ENCODE results near the gene SP2.

Gene SP2

DNA sequence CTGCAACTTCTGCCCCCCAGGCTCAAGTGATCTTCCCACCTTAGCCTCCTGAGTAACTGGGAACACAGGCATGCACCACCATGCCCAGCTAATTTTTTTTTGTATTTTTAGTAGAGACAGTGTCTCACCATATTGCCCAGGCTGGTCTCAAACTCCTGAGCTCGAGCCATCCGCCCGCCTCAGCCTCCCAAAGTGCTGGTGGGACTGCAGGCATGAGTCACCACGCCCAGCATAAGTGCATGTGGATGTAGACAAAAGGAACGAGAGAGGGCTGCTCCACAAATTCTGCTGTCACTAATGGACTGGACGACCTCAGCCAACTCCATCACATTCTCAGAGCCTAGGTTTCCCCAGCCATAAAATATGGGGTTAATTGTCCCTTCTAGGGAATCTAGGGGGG is 7.7 kb upstream of the SP2 start:
- no peak for DNase-seq (ENCODE audit: extremely low read depth in 1 of 2, low read depth in 1 of 2)

GRCh38 chr17:47889734-47890529 is 6.1 kb upstream of the SP2 start:
- DNase-seq (ENCODE audit: extremely low read depth in 1 of 2, low read depth in 1 of 2): peak; percentile 84 to 92

DNA sequence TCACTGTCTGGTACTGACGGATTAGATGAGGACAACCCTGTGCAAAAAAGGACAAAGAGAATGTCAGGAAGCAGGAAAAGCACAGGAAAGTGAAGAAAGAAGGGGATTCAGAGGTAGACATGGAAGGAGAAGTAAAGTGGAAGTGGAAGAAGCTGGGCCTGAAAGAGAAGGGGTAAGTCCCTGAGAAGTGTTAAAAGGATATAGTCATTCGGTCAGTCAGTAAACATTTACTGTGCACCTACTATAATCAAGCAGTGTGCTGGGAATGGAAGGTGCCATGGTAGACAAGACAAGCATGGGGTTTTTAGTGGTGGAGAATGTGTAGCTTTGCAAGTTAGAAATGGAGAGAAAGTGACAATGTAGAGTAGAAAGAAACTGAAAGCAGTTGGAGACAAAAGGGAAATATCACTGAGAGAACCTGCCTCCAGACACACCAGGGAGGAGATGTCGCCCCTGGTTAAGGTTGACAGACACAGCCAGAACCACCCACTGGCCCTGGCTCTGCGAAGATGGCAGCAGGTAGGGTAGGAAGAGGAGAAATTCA is 4.4 kb upstream of the SP2 start:
- no peak for DNase-seq (ENCODE audit: extremely low read depth in 1 of 2, low read depth in 1 of 2)

DNA sequence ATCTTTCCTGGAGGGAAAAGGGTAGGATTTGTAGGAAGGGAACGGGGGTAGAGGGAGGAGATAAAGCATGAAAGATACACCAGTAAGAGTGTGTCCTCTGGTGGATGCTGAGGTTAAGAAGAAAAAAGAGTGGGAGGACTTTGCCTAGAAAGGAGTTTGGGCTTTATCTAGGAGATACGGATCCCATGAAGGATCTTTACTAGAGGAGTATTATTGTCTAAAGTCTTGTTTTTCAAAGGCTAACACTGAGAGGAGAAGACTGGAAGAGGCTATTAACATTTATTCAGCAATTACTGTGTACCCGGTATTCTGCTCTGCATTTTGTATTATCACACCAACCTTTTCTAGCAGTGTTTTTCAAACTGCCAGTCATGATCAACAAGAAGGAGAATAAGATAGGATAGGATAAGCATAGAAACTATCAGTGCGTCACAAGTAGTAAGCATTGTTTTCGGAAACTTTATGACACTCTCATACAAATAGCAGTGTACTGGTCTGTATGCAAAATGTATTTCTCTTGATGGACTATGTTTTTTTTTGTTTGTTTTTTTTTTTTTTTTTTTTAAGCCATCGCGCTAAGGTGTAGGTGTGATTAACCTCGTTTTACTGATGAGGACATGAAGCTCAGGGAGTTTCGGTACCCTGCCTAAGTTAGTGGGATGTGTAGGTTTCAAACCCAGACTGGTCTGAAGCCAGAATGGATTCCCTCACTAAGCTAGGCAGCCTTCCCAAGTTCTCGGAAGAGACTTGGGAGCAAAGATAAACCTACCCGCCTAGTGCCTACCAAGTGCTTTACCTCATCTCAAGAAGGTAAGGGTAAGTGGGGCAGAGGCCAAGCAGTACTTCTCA is 1.3 kb upstream of the SP2 start:
- no peak for DNase-seq (ENCODE audit: extremely low read depth in 1 of 2, low read depth in 1 of 2)

DNA sequence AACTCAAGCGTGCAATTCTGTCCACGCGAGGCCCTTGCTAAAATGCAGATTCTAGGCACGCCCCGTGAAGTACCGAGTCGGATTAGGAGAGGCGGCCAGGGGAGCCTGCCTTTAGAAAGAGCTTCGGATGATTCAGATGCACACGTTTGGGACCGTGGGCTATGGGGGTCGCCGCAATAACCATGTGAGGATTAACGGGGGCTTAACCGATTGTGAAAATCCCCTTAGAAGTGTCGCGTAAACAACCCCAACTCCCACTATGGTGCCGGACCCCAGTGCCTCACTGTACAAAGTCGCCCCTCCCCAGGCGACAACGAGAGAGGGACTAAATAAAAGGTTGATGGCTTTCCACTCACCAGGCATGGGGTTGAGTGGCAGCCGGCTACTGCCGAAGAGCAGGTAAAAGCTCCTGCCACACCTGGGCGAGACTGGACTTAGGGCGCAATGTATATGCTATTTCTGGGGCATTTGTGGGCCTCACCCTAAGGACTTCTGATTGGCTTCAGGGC is 635 bp upstream of the SP2 start:
- peak in 1 of 2 donors; percentile 2 for DNase-seq (ENCODE audit: extremely low read depth in 1 of 2, low read depth in 1 of 2)

- no peak for DNase-seq (ENCODE audit: extremely low read depth in 1 of 2, low read depth in 1 of 2)
Observed at GRCh38 chr17:47896672-47897490, 845 bp downstream of the SP2 start.

DNA sequence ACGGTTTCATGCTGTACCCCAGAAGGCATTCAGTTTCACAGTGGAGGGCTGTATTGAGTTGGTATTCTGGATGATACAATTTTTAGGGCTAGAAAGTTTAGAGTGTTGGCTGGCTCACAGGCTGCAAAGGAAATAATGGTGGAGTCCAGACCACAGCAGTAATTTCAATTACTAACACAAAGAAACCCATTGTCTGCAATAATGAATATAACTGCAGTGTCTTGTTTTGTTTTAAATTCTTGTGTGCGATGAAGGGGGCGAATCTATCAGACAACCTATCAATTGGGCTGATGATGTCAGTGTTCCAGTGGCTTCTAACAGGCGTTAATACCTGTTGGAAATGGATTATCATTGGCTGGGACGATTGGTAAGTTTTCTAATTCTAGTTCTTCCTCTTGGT is 1.5 kb downstream of the SP2 start:
- no peak for DNase-seq (ENCODE audit: extremely low read depth in 1 of 2, low read depth in 1 of 2)

DNA sequence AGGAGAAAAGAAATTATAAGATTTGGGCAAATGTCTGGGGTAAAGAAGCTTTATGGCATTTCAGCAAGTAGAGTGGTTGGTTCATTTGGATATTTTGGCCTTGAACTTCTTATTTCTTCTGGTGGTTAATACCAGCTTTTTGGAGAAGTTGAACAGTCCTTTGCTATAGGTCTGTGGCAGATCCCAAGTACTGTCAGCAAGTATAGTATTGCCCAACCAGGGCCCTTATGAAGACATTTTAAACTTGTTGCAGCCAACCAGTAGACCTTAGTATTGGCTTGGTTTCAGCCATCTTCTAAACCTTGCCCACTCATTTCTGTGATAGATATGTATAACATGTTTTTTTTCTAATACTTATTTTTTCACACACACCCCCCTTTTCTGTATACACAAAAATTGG is 2.2 kb downstream of the SP2 start:
- DNase-seq (ENCODE audit: extremely low read depth in 1 of 2, low read depth in 1 of 2): no peak

DNA sequence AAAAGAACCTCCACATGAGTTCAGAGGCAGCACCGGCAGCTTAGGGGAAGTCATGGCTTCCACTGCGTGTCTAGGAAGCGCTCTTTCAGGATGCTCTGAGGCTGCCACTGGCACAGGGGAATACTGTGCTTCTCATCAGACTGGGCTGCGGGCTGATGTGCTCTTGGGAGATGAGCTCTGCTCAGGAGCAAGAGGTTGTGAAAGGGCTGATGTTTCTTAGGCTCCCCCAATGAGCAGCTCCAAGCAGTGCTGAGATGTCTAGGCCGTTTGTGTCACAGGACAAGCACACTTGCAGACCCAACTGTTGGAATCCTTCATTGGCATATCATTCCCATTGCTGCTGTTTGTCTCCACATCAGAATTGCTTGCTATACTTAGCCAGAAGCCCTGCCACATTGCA is 3.6 kb downstream of the SP2 start:
- no peak for DNase-seq (ENCODE audit: extremely low read depth in 1 of 2, low read depth in 1 of 2)

DNA sequence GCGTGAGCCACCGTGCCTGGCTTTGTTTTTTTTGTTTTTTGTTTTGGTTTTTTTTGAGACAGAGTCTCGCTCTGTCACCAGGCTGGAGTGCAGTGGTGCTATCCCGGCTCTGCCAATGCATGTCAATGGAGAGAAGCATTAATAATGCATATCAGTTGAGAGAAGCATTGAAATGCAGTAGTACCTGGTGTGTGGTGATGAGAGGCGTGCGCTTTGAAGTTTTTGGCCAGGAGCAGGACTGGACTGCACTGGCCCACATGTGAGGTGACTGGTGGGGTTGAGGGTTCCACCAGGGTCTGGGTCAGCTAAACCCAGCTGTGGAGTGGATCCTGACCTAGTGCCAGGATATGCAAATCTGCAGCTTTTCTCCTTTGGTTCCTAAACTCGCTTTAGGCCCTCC is 5.4 kb downstream of the SP2 start:
- no peak for DNase-seq (ENCODE audit: extremely low read depth in 1 of 2, low read depth in 1 of 2)

GRCh38 chr17:47902039-47902744 is 6.2 kb downstream of the SP2 start:
- no peak for DNase-seq (ENCODE audit: extremely low read depth in 1 of 2, low read depth in 1 of 2)

DNA sequence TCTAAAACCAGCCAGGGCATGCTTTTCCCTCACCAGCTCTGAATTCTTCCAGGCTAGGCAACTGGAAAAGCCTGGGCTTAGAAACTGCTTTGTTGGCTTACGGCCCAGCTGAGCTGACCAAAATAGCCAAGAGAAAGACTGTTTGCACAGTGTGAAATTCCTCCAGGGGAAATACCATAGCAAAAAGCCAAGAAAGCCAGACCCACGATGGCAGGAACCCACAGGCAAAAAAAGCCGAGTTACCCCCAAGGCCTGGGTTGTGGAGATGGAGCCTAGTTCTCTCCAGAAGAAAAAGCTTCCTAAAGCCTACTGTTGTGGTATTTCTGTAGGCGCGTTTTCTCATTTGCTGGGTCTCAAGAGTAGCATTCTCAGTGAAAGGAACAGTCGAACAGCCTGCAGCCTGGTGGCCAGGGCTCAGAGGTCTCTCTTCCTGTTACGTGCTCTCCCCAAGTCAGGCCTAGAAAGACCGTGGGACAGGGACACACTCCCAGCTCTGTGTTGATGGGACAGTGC is 9.2 kb downstream of the SP2 start:
- DNase-seq (ENCODE audit: extremely low read depth in 1 of 2, low read depth in 1 of 2): no peak

- no peak for DNase-seq (ENCODE audit: extremely low read depth in 1 of 2, low read depth in 1 of 2)
Observed at GRCh38 chr17:47906443-47906842, 10.4 kb downstream of the SP2 start.

DNA sequence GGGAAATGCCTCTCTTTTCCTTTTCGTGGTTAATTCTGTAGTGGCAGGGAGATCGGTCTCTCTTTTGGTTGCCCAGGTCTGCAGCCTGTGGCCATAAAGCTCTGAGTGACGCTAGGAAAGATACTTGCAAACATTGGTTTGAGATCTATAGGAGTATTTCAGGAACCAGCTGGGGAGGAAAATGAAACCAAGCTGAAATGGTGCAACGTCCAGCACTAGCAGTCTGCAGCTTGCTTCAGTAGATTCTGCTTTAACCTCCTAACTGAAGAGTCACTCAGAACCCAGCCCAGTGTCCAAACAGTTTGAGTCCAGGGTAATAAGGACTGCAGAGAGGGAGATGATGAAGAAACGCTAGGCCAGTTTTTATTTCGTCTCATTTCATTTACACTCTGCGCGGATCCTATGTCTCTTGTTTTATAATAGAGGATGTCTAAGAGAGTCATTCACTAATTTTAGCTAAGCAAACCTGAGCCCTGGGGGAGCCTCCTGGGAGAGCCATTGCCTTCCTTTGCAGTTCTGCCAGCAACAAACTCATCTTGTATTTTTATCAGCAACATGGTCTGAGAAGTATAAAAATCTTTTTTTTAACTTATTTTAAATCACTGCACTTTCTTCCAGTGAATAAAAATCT is 12.0 kb downstream of the SP2 start:
- DNase-seq (ENCODE audit: extremely low read depth in 1 of 2, low read depth in 1 of 2): no peak

GRCh38 chr17:47913050-47913449 is 17.0 kb downstream of the SP2 start:
- no peak for DNase-seq (ENCODE audit: extremely low read depth in 1 of 2, low read depth in 1 of 2)

DNA sequence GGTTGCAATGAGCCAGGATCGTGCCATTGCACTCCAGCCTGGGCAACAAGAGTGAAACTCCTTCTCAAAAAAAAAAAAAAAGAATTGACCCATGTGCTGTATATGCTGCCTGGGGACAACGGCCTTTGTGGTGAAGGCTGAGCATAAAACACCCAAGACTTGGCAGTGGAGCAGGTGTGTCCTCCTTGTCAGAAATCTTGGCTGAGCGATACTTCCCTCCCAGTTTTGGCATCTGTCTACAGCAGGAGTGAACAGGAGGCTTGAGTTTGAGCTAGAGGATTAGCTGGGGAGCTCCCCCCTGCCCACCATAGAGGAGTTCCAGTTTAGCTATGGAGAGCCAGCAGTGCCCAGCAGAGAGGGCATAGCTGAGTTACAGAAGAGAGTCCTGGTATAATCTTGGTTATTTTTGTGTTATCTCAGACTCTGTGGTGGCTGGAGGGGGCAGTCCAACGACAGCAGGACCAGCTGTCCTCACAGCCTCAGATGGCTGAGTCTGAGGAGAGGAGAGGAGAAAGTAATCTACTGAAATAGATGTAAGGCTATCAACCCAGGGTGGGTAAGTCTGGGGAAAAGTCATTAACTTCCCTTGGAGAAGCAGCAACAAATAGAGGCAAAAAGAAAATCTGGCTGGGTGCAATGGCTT is 18.4 kb downstream of the SP2 start:
- DNase-seq (ENCODE audit: extremely low read depth in 1 of 2, low read depth in 1 of 2): no peak

DNA sequence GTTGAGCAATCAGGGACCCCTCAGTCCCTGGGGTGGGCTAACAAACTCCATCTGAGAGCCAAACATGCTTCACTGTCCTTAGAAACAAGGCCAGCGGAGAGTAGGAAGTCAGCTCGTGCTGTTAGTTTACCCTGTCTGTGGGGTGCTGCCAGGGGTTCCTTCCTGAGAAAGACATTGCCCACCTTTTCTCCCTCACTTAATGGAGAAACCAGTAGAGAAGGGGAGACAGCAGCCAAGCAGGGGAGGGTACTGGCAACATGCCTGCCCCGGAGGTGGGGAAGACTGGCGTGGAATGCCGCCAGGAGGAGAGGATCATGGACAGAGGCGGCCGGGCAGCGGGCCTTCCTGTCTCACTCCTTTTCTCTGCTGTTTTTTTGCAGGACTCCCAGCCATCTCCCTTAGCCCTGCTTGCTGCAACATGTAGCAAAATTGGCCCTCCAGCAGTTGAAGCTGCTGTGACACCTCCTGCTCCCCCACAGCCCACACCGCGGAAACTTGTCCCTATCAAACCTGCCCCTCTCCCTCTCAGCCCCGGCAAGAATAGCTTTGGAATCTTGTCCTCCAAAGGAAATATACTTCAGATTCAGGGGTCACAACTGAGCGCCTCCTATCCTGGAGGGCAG is 19.9 kb downstream of the SP2 start:
- DNase-seq (ENCODE audit: extremely low read depth in 1 of 2, low read depth in 1 of 2): no peak

DNA sequence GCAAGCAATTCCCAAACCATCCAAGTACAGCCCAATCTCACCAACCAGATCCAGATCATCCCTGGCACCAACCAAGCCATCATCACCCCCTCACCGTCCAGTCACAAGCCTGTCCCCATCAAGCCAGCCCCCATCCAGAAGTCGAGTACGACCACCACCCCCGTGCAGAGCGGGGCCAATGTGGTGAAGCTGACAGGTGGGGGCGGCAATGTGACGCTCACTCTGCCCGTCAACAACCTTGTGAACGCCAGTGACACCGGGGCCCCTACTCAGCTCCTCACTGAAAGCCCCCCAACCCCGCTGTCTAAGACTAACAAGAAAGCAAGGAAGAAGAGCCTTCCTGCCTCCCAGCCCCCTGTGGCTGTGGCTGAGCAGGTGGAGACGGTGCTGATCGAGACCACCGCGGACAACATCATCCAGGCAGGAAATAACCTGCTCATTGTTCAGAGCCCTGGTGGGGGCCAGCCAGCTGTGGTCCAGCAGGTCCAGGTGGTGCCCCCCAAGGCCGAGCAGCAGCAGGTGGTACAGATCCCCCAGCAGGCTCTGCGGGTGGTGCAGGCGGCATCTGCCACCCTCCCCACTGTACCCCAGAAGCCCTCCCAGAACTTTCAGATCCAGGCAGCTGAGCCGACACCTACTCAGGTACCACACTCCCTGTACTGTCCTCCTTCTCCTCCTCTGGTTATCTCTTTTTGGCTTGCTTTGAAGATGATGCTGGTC is 20.6 kb downstream of the SP2 start:
- DNase-seq (ENCODE audit: extremely low read depth in 1 of 2, low read depth in 1 of 2): no peak

All from activated CD8-positive, alpha-beta memory T cell treated with anti-CD3 and anti-CD28 coated beads for 1 hour (primary cell).